ENCODE measurements around the gene NNAT. TPM values are rescaled to one million over a fixed set of nuclear protein-coding genes. Genes with fewer than 3 reads are reported as not detected.
A peak's percentile ranks its signal among the peaks of the same experiment; 100 is the strongest.

Gene NNAT
- total RNA-seq, 1 donor from 2014 or later, result 114 TPM

DNA sequence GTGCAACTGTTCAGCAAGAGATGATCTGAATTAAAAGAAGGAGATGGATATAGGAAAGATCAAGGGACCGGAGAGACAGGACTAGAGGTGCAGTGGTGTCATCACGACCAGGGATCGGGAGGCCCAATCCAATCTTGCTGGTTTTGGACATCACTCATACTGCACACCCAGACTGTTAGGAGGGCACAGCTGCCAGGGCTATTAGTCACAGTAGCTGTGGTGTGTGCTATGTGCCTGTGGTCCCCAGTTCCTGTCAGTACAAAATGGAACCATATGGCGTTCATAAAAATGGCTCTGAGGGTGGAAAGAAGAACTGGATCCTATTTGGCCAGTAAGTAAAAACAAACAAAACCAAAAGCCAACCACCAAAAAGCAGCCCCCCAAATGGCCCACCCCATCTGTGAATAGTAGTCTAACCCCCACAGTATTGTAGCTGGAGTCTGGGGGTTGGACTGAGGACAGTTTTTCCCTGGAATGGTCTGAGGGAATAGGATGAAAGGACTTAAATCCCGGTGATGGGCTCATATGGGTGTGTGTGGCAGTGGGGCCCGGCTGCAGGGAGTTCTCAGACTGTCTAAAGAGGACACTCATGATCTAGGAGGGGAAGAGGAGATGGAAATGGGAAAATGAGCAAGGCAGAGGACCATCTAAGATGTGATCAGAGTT is 9.3 kb upstream of the NNAT start:
- no peaks in the 10 kb centered on the region for H3K9me3 Mint-ChIP-seq
- peaks cover 18% of the 10 kb centered on the region for H3K4me1 Mint-ChIP-seq (ENCODE audit: unreplicated experiment)
- DNase-seq (ENCODE audit: extremely low spot score, unreplicated experiment), result no peak
- no peaks in the 10 kb centered on the region for H3K27me3 Mint-ChIP-seq
- TF ChIP-seq, protein P1, sequence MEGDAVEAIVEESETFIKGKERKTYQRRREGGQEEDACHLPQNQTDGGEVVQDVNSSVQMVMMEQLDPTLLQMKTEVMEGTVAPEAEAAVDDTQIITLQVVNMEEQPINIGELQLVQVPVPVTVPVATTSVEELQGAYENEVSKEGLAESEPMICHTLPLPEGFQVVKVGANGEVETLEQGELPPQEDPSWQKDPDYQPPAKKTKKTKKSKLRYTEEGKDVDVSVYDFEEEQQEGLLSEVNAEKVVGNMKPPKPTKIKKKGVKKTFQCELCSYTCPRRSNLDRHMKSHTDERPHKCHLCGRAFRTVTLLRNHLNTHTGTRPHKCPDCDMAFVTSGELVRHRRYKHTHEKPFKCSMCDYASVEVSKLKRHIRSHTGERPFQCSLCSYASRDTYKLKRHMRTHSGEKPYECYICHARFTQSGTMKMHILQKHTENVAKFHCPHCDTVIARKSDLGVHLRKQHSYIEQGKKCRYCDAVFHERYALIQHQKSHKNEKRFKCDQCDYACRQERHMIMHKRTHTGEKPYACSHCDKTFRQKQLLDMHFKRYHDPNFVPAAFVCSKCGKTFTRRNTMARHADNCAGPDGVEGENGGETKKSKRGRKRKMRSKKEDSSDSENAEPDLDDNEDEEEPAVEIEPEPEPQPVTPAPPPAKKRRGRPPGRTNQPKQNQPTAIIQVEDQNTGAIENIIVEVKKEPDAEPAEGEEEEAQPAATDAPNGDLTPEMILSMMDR (conservative IDR thresholded peaks at IDR 0.05), result no peak
- no peak overlapping the region for H3K4me3 Mint-ChIP-seq
- H3K36me3 Mint-ChIP-seq, result peaks cover 36% of the 10 kb centered on the region
- no peak overlapping the region for H3K27ac Mint-ChIP-seq

DNA sequence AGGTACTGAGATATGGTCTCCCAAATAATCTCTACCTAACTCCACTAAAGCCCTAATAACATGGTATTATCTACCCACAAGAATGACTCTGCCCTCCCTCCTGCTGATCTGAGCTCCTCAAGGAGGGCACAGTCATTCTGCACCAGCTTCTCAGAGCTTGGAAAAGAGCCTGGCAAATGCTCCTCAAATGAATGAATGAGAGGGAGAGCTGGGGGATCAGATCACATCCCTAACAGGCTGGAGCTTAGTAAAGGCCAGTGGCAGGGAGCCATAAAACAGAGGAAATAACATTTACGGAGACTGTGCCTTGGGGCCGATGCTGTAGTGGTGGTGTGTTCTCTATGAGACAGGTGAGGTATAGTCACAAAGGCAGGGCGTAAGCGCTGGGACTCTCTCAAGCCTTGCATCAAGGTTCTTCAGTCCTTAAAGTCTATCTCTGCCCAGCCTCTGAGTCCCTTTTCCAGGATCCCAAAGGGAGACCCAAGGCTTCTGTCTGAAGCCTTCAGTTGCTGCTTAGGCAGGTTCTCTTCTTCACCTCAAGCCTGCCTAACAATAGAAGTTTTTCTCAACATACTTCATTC is 7.2 kb upstream of the NNAT start:
- Mint-ChIP-seq H3K27me3 (no peaks in the 10 kb centered on the region), H3K4me1 (ENCODE audit: unreplicated experiment) (peaks cover 38% of the 10 kb centered on the region), H3K4me3 (no peak overlapping the region)

DNA sequence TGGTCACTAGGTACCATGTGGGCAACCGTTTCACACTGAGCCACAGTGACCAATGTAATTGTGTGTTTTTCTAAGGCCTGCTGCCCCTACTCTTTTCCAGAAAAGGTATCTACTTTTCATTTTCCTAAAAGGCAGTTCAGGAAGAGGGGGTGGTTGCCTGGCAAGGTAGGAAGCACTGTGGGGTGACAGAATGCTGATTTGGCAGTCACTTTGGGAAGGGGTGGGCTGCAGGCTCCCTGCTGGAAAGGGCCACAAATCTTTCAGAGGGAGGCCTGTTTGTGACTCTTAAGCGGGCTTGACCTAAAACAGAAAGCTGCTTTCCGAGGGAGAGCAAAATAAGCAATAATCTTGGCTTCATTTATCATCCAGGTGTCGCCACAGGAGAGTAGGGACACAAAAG is 5.2 kb upstream of the NNAT start:
- Mint-ChIP-seq H3K27me3 (no peaks in the 10 kb centered on the region), H3K9me3 (no peaks in the 10 kb centered on the region), H3K4me1 (ENCODE audit: unreplicated experiment) (peaks cover 55% of the 10 kb centered on the region), H3K27ac (no peak overlapping the region), H3K36me3 (peaks cover 48% of the 10 kb centered on the region), H3K4me3 (no peak overlapping the region)
- no peak for DNase-seq (ENCODE audit: extremely low spot score, unreplicated experiment)
- TF ChIP-seq, protein P1 (conservative IDR thresholded peaks at IDR 0.05), result no peak

More for the DNA sequence above, 7.2 kb upstream of the NNAT start:
- H3K27ac Mint-ChIP-seq, result no peak overlapping the region
- H3K9me3 Mint-ChIP-seq, result no peaks in the 10 kb centered on the region
- H3K36me3 Mint-ChIP-seq, result peaks cover 45% of the 10 kb centered on the region
- no peak for DNase-seq (ENCODE audit: extremely low spot score, unreplicated experiment)
- TF ChIP-seq, protein P1 (conservative IDR thresholded peaks at IDR 0.05), result no peak

DNA sequence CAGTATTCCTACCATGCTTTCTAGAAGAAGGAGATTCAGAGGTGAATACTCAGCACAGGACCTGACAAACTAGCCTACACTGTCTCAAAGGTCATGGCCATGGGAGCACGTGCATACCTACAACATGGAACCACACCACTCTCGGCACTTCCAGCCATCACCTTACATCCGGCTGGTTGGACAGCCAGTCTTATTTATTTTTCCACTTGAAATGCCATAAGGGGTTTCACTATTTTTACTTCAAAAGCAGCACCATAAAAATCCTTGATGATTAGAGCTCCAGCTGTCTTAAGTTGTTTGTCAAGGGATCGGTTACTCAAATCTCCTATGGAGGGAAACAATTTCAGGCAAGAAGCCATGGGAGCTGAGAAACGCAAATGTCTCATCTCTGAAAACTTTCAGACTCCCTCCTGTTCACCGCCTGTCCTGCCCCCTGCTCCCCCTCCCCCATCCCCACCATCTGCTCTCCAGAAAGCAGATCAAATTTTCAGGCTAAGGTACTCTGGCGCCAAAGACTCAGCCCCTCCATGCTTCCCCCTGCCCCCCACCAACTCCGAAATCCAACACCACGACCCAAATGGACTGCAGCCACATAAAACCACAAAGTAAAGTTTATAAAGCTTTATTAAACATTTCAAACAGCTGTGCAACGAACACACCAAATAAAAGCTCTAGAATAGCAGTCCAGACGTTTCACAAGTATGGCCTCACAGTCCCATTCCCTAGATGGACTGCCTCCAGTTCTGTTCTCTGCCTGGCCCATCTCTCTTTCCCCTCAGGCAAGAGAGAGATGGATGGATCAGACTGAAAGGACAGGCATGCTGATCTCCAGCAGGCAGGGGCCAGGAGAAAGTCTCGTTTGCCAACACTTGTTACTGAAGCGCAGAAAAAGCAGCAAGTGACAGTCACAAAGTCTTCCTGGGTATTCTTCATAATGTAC is 4.0 kb upstream of the NNAT start:
- no peak for DNase-seq (ENCODE audit: extremely low spot score, unreplicated experiment)
- Mint-ChIP-seq H3K27me3 (no peaks in the 10 kb centered on the region), H3K4me1 (ENCODE audit: unreplicated experiment) (peaks cover 52% of the 10 kb centered on the region)

DNA sequence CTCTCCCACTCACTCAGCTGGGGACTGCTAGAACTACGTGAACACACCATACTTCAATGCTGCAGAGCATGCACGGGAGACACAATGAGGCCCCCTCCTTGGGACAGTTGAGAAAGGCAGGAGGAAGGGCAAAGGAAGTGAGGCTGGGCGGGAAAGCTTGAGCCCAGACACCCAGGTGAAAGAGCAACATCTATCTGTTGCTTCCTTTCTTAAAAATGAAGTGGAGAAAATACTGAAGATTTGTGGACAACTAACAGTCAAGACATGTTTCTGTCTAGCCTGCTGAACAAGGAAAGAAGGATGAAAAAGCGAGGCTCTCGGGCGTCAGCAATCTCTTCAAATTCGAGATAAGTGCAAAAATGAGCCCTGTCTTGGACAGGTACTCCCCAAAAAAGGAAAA is 3.0 kb upstream of the NNAT start:
- Mint-ChIP-seq H3K4me3 (peak overlapping the region; percentile 17), H3K27me3 (no peaks in the 10 kb centered on the region), H3K4me1 (ENCODE audit: unreplicated experiment) (peaks cover 50% of the 10 kb centered on the region), H3K9me3 (no peaks in the 10 kb centered on the region), H3K27ac (peak overlapping the region; percentile 25), H3K36me3 (peaks cover 39% of the 10 kb centered on the region)
- TF ChIP-seq, protein P1 (conservative IDR thresholded peaks at IDR 0.05), result no peak
- DNase-seq (ENCODE audit: extremely low spot score, unreplicated experiment), result no peak

More for the DNA sequence above, 4.0 kb upstream of the NNAT start:
- peak overlapping the region; percentile 25 for H3K27ac Mint-ChIP-seq
- H3K9me3 Mint-ChIP-seq, result no peaks in the 10 kb centered on the region
- TF ChIP-seq, protein P1 (conservative IDR thresholded peaks at IDR 0.05), result no peak
- peaks cover 38% of the 10 kb centered on the region for H3K36me3 Mint-ChIP-seq
- peak overlapping the region; percentile 42 for H3K4me3 Mint-ChIP-seq

Measured in type B pancreatic cell (in vitro differentiated cells).